ENCODE measurements around the gene ZNF45.
"Not testable (repeated sequence)": the region's sequence is repeated elsewhere in the genome, so short reads cannot be mapped to it uniquely, and the experiment has no call there.

The ZNF45 gene

DNA sequence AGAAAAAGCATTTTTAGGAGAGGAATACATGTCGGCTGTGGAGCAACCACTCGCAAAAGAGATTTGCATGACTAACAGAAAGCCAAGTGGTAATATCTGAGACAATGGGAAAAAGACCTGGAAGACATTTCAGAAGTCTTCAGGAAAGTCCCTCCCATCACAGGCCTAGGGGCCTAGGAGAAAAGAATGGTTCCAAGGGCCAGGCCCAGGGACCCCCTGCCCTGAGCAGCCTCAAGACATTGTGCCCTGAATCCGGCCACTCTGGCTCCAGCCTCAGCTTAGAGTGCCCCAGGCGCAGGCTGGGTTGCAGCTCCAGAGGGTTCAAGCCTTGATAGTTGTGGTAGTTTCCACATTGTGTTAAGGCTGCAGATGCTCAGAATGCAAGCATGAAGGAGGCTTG, 25.3 kb upstream of the ZNF45 start:
- no peak for DNase-seq (ENCODE audit: low read depth)
- TF ChIP-seq, protein P1, sequence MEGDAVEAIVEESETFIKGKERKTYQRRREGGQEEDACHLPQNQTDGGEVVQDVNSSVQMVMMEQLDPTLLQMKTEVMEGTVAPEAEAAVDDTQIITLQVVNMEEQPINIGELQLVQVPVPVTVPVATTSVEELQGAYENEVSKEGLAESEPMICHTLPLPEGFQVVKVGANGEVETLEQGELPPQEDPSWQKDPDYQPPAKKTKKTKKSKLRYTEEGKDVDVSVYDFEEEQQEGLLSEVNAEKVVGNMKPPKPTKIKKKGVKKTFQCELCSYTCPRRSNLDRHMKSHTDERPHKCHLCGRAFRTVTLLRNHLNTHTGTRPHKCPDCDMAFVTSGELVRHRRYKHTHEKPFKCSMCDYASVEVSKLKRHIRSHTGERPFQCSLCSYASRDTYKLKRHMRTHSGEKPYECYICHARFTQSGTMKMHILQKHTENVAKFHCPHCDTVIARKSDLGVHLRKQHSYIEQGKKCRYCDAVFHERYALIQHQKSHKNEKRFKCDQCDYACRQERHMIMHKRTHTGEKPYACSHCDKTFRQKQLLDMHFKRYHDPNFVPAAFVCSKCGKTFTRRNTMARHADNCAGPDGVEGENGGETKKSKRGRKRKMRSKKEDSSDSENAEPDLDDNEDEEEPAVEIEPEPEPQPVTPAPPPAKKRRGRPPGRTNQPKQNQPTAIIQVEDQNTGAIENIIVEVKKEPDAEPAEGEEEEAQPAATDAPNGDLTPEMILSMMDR (IDR thresholded peaks at IDR 0.05; ENCODE audit: control insufficient read depth, insufficient read depth, low read depth, low read length, missing control alignments): no peak
- H3K4me3 ChIP-seq (ENCODE audit: control insufficient read depth, low read depth, low read length): no peak overlapping the region

DNA sequence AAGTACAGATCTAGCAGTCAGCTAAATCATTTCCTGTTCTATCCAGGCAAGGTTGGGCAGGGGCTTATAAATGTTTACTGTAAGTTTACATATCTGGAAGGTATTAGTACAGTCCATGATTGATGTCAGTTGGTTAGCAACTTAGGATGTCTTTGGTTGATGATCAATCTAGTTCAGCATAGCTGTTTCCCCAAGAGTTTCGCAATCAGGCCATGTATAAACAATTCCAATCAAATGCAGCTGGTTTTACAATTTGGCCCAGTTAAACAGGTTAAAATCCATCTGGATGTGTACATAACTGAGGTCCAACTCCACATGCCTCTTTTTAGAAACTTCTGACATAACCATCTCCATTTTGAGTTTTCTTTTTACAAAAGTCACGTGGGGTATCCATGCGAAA, 22.8 kb upstream of the ZNF45 start:
- H3K4me3 ChIP-seq (ENCODE audit: control insufficient read depth, low read depth, low read length): no peak overlapping the region
- TF ChIP-seq, protein P1 (IDR thresholded peaks at IDR 0.05; ENCODE audit: control insufficient read depth, insufficient read depth, low read depth, low read length, missing control alignments): no peak
- DNase-seq (ENCODE audit: low read depth): peak; percentile 77

DNA sequence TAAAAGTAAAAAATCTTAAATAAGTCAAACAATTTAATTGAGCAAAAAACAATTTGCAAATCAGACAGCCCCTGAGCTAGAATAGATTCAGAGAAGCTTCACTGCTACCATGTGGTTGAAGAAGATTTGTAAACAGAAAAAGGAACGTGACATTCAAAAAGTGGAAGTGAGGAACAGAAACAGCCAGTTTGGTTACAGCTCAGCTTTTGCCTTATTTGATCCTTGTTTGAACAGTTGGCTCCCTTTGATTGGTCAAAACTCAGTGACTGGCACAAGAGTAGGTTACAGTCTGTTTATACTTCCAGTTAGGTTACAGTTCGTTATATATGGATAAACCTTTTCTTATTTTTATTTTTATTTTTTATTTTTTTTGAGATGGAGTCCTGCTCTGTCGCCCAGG, 21.7 kb upstream of the ZNF45 start:
- DNase-seq (ENCODE audit: low read depth): no peak
- no peak overlapping the region for H3K4me3 ChIP-seq (ENCODE audit: control insufficient read depth, low read depth, low read length)
- TF ChIP-seq, protein P1 (IDR thresholded peaks at IDR 0.05; ENCODE audit: control insufficient read depth, insufficient read depth, low read depth, low read length, missing control alignments): no peak

DNA sequence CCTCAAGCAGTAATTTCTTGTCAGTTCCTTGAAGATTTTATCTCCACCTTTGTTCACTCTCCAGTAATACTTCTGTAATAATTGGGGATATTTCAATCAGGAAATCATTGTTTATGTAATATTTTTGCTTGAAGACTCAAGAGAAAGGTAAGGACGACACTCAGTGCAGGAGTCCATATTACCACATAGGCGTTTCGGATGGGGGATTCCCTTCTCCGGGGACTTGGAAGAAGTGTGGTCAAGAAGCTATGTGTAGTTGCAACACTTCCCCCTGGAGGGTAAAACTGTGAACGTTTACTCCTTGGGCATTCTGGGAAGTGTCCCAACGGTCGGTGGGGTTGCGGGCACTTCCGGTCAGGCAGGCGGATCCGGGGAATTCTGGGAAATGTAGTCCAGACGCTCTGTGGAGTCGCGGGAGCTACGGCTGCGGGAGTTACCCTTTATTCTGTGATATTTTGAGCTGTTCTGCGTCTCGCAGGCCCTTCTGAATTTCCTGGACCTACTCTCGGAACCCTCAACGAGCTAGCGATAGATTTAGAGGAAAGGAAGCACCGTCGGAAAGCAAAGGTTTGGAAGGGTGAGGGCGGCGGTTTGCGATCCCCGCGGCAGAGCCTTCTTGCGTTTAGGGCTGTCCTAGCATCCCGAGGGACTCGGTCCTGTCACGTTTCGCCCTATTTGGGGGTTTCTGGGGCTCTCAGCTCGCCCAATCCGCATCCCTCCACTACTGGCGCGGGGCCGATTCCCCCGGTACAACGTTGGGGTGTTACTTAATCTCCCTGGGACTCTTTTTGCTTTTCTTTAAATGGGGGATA, 16.0 kb upstream of the ZNF45 start, which contains the start of gene ZNF221:
ZNF221 (plus strand) TSS at position 395 of the 812 bp plus-strand sequence. CDS start 11,499 bp downstream, outside the sequence.
- peak; percentile 95 for DNase-seq (ENCODE audit: low read depth)
- H3K4me3 ChIP-seq (ENCODE audit: control insufficient read depth, low read depth, low read length): peak within 1 kb of the TSS; percentile 97
- TF ChIP-seq, protein P1 (IDR thresholded peaks at IDR 0.05; ENCODE audit: control insufficient read depth, insufficient read depth, low read depth, low read length, missing control alignments): peak; percentile 13

DNA sequence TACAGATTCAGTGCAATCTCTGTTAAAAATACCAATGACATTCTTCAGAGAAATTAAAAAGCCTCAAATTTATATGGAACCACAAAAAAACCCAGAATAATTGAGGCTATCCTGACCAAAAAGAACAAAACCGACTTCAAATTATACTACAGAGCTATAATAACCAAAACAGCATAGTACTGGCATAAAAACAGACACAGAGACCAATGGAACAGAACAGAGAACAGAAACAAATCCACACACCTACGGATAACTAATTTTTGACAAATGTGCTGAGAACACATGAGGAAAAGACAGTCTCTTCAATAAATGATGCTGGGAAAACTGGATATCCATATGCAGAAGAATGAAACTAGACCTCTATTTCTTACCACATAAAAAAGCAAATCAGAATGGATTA, 14.7 kb upstream of the ZNF45 start:
- not testable (repeated sequence) for DNase-seq (ENCODE audit: low read depth); H3K4me3 ChIP-seq (ENCODE audit: control insufficient read depth, low read depth, low read length)

DNA sequence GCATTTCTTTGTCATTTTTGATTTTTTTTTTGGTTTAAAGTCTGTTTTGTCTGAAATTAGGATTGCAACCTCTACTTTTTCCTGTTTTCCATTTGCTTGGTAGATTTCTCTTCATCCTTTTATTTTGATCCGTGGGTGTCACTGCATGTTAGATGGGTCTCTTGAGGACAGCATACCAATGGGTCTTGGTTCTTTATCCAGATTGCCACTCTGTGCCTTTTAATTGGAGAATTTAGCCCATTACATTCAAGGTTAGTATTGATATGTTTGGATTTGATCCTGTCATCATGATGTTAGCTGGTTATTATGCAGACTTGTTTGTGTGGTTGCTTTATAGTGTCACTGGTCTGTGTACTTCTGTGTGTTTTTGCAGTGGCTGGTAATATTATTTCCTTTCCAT, 12.3 kb upstream of the ZNF45 start:
- not testable (repeated sequence) for DNase-seq (ENCODE audit: low read depth)

DNA sequence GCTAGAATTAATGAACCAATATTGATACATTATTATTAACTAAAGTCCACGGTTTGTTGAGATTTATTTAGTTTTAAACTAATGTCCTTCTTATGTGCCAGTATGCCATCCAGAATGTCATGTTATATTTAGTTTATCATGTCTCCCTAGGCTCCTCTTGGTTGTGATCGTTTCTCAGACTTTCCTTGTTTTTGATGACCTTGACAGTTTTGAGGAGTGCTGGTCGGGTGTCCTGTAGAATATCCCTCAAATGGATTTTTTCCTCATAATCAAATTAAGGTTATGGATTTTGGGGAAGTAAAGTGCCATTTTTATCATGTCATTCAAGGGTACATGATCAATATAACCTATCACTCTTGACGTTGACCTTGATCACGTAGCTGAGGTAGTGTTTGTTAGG, 6.1 kb upstream of the ZNF45 start:
- DNase-seq (ENCODE audit: low read depth): no peak
- H3K4me3 ChIP-seq (ENCODE audit: control insufficient read depth, low read depth, low read length): no peak overlapping the region
- TF ChIP-seq, protein P1 (IDR thresholded peaks at IDR 0.05; ENCODE audit: control insufficient read depth, insufficient read depth, low read depth, low read length, missing control alignments): no peak

More for the DNA sequence above, 12.3 kb upstream of the ZNF45 start:
- H3K4me3 ChIP-seq (ENCODE audit: control insufficient read depth, low read depth, low read length): not testable (repeated sequence)
